HG03064 (cell line): ENCODE measurements around the gene CYP27C1.
"Not testable (repeated sequence)": the region's sequence is repeated elsewhere in the genome, so short reads cannot be mapped to it uniquely, and the experiment has no call there.

Experiments used
- ATAC-seq: cut with Tn5 transposase; IDR thresholded peaks from one replicate; pipeline ENCODE4 v1.9.1; 2021; ENCODE audit warnings: low read depth; ENCODE audit not compliant: unreplicated experiment

Gene CYP27C1

GRCh38 chr2:127175041-127175721 lies 44.9 kb downstream of the CYP27C1 start:
- ATAC-seq: no peak

GRCh38 chr2:127174640-127175039 lies 45.5 kb downstream of the CYP27C1 start:
- no peak for ATAC-seq

- ATAC-seq: no peak
Observed at GRCh38 chr2:127174136-127174535, 46.0 kb downstream of the CYP27C1 start.

GRCh38 chr2:127173057-127173456 lies 47.0 kb downstream of the CYP27C1 start:
- no peak for ATAC-seq

GRCh38 chr2:127172306-127172705 lies 47.8 kb downstream of the CYP27C1 start:
- no peak for ATAC-seq

- ATAC-seq: no peak
Observed at GRCh38 chr2:127170452-127171197, 49.5 kb downstream of the CYP27C1 start.

- ATAC-seq: no peak
Observed at GRCh38 chr2:127170021-127170420, 50.1 kb downstream of the CYP27C1 start.

GRCh38 chr2:127169066-127169660 lies 50.9 kb downstream of the CYP27C1 start:
- ATAC-seq: no peak

GRCh38 chr2:127166231-127166860 lies 53.8 kb downstream of the CYP27C1 start:
- no peak for ATAC-seq

- ATAC-seq: no peak
Observed at GRCh38 chr2:127165539-127165935, 54.6 kb downstream of the CYP27C1 start.

- ATAC-seq: no peak
Observed at GRCh38 chr2:127164761-127165538, 55.1 kb downstream of the CYP27C1 start.

GRCh38 chr2:127163921-127164320 lies 56.2 kb downstream of the CYP27C1 start:
- ATAC-seq: no peak

GRCh38 chr2:127163090-127163406 lies 57.1 kb downstream of the CYP27C1 start:
- not testable (repeated sequence) for ATAC-seq

- no peak for ATAC-seq
Observed at GRCh38 chr2:127162261-127163089, 57.6 kb downstream of the CYP27C1 start.

GRCh38 chr2:127161176-127162136 lies 58.6 kb downstream of the CYP27C1 start:
- no peak for ATAC-seq

- ATAC-seq: no peak
Observed at GRCh38 chr2:127160676-127161075, 59.4 kb downstream of the CYP27C1 start.

GRCh38 chr2:127159543-127159942 lies 60.6 kb downstream of the CYP27C1 start:
- no peak for ATAC-seq

- ATAC-seq: no peak
Observed at GRCh38 chr2:127158614-127159290, 61.3 kb downstream of the CYP27C1 start.
